ENCODE data around the gene CA9.
A peak's percentile ranks its signal among the peaks of the same experiment; 100 is the strongest.

CA9 gene

GRCh38 chr9:35675732-35676392 is 2.1 kb downstream of the CA9 start:
- peak in 1 of 2 donors; percentile 25 for DNase-seq (ENCODE audit: low read depth in 2 of 2)

DNA sequence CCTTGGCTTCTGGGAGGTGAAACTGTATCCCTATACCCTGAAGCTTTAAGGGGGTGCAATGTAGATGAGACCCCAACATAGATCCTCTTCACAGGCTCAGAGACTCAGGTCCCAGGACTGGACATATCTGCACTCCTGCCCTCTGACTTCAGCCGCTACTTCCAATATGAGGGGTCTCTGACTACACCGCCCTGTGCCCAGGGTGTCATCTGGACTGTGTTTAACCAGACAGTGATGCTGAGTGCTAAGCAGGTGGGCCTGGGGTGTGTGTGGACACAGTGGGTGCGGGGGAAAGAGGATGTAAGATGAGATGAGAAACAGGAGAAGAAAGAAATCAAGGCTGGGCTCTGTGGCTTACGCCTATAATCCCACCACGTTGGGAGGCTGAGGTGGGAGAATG is 5.4 kb downstream of the CA9 start:
- no peak for DNase-seq (ENCODE audit: low read depth in 2 of 2)

DNA sequence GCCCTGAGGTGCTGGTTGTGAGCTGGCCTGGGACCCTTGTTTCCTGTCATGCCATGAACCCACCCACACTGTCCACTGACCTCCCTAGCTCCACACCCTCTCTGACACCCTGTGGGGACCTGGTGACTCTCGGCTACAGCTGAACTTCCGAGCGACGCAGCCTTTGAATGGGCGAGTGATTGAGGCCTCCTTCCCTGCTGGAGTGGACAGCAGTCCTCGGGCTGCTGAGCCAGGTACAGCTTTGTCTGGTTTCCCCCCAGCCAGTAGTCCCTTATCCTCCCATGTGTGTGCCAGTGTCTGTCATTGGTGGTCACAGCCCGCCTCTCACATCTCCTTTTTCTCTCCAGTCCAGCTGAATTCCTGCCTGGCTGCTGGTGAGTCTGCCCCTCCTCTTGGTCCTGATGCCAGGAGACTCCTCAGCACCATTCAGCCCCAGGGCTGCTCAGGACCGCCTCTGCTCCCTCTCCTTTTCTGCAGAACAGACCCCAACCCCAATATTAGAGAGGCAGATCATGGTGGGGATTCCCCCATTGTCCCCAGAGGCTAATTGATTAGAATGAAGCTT is 6.1 kb downstream of the CA9 start:
- DNase-seq (ENCODE audit: low read depth in 2 of 2): no peak

DNA sequence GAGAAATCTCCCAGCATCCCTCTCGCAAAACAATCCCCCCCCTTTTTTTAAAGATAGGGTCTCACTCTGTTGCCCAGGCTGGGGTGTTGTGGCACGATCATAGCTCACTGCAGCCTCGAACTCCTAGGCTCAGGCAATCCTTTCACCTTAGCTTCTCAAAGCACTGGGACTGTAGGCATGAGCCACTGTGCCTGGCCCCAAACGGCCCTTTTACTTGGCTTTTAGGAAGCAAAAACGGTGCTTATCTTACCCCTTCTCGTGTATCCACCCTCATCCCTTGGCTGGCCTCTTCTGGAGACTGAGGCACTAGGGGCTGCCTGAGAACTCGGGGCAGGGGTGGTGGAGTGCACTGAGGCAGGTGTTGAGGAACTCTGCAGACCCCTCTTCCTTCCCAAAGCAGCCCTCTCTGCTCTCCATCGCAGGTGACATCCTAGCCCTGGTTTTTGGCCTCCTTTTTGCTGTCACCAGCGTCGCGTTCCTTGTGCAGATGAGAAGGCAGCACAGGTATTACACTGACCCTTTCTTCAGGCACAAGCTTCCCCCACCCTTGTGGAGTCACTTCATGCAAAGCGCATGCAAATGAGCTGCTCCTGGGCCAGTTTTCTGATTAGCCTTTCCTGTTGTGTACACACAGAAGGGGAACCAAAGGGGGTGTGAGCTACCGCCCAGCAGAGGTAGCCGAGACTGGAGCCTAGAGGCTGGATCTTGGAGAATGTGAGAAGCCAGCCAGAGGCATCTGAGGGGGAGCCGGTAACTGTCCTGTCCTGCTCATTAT is 6.8 kb downstream of the CA9 start:
- no peak for DNase-seq (ENCODE audit: low read depth in 2 of 2)

GRCh38 chr9:35681341-35682002 is 7.7 kb downstream of the CA9 start:
- DNase-seq (ENCODE audit: low read depth in 2 of 2): no peak

GRCh38 chr9:35682051-35682450 is 8.3 kb downstream of the CA9 start:
- no peak for DNase-seq (ENCODE audit: low read depth in 2 of 2)

DNA sequence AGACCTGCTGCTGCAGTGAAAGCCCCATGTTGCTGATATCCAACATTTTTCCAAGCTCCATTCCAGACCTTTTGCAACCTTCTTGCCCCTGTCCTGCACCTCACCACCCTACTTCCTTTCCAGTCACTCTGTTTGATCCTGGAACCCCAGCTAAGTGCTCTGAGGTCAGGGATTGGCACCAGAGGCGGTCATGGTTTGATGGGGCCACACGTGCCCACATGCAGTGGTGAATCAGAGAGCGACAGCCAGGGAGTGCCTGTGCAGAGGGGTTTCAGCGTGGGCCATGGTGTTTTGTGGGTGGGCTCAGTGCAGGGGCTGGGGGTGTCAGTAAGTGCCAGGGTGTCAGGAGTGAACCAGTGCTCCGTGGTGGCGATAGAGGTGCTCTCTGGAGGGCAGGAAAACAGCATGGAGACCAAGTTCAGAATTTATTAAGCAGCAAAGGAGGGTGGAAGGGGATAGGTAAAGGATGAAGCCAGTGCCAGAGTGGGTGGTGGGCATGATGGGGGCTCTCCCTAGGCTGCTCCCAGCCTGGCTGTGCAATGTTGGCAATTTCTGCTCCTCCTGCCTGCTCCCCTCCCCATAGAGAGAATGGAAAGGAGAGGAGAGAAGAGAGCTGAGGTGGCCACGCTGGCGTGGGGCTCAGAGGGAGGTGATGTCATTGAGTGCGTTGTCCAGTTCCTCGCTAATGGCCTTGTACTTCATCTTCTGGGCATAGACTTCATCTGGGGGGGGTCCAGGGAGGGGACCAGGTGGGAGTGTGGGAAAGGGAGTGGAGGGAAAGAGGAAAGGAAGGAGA is 9.0 kb downstream of the CA9 start:
- DNase-seq (ENCODE audit: low read depth in 2 of 2): no peak

- no peak for DNase-seq (ENCODE audit: low read depth in 2 of 2)
These were observed 9.6 kb downstream of the CA9 start for GRCh38 chr9:35683323-35683722.

- no peak for DNase-seq (ENCODE audit: low read depth in 2 of 2)
These were observed 11.2 kb downstream of the CA9 start for GRCh38 chr9:35684921-35685320.

DNA sequence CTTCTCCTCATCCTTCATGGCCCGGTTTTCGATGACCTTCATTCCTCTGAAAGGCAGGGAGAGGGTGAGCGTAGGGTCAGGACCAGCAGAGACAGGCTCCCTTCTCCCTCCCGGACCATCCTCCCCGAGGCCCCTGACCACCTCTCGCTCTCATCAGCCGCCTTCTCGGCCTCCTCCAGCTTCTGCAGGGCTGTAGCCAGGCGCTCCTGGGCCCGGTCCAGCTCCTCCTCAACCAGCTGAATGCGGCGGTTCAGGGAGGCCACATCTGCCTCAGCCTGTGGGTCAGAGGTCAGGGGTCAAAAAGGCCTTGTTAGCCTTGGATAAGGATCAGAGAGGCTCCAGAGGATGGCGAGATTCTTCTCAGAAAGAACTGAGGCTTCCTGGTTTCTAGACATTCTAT is 11.8 kb downstream of the CA9 start:
- DNase-seq (ENCODE audit: low read depth in 2 of 2): no peak

DNA sequence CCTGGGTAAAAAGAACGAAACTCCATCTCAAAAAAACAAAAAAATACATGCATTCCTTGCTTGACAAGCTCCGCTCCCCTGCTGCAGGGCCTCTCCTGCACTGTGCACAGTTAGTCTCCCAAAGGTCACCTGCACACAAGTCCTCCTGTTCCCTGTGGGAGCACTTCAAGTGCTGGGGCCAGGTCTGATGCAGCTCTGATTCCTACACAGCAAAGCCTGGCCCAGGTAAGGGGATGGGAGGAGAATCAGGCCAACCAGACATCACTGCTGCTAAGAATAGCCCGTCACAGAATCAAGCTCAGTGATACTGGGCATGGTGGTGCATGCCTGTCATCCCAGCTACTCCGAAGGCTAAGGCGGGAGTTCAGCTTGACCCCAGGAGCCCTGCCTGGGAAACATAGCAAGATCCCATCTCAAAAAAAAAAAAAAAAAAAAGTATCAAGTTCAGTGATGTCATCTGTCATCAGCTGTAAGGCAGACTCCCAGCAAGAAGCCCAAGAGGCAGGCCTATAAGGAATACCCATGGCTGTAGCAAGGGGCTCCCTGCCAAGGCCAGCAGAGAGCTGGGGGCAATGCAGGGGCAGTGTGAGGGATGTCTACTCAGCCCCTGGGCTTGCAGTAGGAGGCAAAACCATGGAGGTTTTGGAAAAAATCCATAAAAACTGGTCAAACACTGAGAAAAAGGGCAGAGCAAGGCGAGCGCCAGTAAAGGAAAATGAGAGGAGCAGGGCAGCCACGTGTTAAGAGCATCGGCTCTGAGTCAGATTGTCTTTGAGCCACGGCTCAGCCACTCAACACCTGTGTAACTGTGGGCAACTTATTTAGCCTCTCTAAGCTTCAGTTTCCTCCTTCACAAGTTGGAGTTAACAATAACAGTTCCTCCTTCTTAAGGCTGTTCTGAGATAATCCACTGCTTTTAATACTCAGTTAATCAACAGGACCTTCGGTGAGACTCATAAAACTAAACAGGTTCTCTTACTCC is 12.8 kb downstream of the CA9 start:
- DNase-seq (ENCODE audit: low read depth in 2 of 2): no peak

DNA sequence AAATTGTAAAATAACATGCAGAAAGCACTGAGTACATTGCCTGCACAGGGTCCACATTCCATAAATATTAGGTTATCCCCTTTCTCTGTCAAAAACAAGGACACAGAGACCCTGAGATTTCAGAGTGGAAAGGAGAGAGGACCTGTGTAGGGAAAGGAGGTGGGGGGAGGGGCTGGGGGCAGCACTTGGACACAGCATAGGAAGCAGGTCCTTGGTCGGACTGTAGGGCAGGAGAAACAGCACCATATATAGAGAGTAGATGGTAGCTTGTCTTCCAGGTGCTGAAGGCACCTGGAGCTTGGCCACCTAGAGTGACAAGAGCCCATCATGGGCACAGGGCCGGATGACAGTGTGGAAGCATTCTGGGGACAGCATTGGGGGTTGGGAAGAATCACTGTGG is 13.6 kb downstream of the CA9 start:
- no peak for DNase-seq (ENCODE audit: low read depth in 2 of 2)

- no peak for DNase-seq (ENCODE audit: low read depth in 2 of 2)
These were observed 14.3 kb downstream of the CA9 start for GRCh38 chr9:35687972-35688557.

DNA sequence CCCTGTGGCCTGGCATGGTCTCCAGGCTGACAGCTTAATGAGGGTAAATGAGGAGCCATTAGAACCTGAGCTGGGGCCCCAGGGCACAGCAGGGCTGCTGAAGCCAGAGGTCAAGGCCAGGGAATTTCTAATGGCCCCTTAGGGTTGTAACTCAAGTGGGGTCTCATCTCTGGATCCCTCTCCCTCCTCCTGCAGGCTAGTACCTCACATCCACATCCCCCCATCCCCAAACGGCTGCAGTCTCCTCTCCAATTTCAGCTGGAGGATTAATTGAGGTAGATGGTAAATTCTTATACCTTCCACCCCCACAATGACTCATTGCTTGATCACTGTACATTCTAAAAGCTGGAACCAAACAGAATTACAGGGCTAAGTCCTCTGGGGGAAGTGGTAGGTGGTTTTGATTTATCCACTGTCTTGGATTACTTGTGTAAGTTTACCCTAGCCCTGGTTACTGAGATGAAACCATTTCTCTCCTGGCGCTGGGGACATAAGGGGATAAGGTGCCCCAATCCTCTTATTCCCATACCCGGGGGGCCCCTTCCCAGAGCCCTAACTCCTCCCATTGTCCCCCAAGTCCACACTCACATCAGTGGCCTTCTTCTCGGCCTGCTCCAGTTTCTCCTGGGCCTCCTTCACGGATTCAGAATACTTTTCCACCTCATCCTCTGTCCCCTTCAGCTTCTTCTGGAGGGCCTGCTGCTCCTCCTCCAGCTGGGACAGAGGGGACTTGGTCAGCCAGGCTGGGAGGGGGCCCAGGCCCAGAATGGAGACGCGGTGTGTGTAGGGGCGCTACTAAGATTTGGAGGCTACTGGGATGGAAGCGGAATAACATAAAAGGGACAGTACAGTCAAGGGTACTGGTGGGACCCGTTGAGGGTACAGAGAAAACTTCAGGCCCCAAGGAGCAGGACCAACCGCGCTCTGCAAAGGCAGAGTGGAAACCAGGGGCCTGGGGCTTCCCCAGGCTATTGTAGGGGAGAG is 15.1 kb downstream of the CA9 start:
- DNase-seq (ENCODE audit: low read depth in 2 of 2): peak in 1 of 2 donors; percentile 27

- DNase-seq (ENCODE audit: low read depth in 2 of 2): no peak
These were observed 16.0 kb downstream of the CA9 start, which contains the start of gene TPM2 for GRCh38 chr9:35689542-35690293. Gene TPM2, minus strand, starts transcription at chr9:35689925. Its CDS starts 108 bp downstream, at chr9:35689817.

DNA sequence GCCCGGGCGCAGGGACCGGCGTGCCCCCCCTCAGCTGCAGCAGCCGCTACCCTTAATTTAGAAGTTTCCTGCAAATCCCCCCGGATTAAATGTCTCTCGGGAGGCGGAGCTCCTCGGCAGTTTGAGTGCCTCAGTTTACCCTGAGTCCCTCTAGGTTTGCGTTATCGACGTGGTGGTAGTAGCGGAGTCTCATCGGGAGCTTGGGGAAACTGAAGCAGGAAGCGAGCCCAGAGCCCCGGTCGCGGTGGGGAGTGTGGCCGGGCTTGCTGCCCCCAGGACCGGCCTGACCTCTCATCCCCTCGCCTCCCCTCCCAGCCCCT is 16.5 kb downstream of the CA9 start:
- DNase-seq (ENCODE audit: low read depth in 2 of 2): no peak

GRCh38 chr9:35690614-35691333 is 17.0 kb downstream of the CA9 start:
- DNase-seq (ENCODE audit: low read depth in 2 of 2): peak in 1 of 2 donors; percentile 37

DNA sequence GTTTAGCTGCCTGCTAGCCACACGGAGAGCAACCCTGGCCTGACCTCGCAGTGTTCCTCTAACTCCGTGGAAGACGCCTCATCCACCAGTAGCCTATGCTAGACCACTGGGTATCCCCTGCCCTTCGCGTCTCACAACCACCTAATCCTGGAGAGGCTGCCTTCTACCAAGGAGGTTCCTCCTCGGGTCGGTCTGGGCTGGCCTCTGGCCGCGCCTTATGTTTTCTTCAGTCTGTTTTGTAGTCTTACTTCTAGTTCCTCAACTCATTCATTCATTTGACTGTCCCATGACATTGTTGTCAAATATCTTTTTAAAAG is 17.6 kb downstream of the CA9 start:
- no peak for DNase-seq (ENCODE audit: low read depth in 2 of 2)

Data from activated CD4-positive, alpha-beta T cell treated with anti-CD3 and anti-CD28 coated beads for 24 hours (primary cell).